HG03108 (cell line): Measurements from ENCODE around the gene PKHD1.

Experiments
- ATAC-seq: cut with Tn5 transposase; IDR thresholded peaks from one replicate; pipeline ENCODE4 v1.9.1; 2021; ENCODE audit warnings: moderate library complexity; ENCODE audit not compliant: unreplicated experiment

PKHD1 gene

GRCh38 chr6:52108128-52108527 is 20.7 kb upstream of the PKHD1 start:
- ATAC-seq, result no peak

- no peak for ATAC-seq
Measured at GRCh38 chr6:52106994-52107393, 19.6 kb upstream of the PKHD1 start.

DNA sequence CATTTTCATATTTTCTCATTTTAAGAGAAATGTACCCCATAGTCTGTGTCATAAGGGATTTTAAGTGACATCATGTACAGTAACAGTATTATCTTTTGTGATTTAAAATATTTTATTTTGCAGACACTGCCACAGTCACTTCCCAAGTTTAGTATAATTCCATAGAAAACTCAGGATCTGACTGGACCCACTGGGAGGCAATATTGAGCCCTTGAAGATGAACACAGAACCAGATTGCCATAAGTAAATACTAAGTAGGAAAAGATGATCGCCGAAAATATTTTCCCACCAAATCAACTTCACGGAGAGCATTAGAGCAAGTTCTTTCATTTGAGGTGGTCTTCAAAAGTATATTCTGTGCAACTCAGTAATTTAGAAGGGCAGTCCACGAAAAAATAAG is 17.6 kb upstream of the PKHD1 start:
- no peak for ATAC-seq

DNA sequence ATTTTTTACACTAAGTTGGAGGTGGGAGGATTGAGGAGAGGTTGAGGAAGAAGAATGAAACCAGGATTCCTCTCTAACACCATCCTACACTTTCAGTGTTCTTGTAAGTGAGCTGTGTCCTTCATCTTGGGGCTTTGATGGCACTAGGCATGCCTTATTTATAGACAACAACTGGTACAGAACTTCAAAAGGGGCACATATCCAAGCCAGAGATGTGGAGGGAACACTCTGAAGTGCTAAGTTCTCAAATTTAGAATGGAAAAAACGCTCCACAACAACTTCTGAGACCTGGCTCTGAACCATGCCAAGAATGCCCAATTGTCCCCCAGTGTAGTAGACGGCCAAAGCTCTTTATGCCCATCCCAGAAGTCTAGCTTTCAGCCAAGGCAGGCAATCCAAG is 16.2 kb upstream of the PKHD1 start:
- no peak for ATAC-seq

DNA sequence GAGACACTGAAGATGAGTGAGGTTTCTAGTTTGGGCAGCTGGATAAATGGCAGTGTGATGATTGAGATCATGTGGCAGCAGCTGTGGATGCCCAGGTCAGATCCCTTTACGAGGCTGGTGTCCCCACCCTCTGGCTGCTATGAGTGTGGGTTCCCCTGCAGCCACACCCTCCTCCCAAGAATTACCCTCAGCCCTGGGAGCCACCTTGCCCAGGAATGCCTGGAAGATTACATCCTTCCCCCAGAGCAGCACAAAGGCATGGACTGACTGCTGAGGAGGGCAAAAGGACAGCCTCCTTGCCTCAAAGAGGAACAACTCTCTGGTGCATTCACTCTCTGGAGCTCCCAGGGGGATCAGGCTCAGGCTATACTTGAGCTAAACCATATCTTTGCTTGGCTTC is 15.0 kb upstream of the PKHD1 start:
- ATAC-seq, result no peak

DNA sequence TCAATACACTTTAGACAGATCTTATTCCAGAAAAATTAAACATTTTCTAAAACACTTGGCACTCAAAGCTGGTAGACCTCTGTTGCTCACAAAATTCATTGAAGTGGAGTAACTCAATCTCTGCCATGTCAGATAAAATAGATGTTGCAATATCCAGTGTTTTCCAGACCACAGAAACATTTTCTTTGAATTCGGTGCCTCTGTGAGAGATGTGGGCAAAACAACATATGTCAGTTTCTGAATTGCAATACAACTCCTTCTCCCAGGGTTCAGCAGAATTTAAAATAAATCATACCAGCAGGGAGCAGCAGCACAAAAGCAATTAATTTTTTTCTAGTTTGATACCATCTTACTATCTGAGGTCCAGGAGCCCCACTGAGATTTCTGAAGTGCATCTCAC is 11.3 kb upstream of the PKHD1 start:
- ATAC-seq, result no peak

DNA sequence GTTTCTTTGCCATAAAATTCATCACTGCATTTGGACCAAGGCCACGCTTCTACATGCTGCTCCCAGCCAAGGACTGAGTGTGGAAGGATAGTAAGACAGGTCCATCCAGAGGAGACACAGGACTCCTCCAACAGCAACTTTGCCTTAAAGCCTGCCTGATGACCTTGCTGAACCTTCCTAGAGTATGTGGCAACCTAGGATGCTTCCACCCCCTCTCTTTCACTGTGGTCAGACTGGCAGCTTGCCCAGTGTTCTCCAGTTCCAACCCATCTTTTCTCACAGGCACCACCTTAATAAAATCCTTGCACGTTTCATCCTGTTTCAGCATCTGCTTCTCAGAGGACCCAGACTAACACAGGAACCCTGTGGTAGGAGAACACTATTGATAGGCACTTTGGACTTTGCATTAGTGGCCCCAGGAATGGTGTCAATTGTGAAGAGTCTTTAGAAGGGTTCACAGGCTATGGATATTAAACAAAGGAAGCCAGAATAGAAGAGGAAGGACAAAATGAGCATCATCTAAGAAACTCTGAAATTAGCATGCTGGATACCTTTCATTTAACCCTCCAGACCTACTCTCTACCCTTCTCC is 2.4 kb upstream of the PKHD1 start:
- ATAC-seq, result no peak

GRCh38 chr6:52086741-52087140 is 672 bp downstream of the PKHD1 start:
- no peak for ATAC-seq

DNA sequence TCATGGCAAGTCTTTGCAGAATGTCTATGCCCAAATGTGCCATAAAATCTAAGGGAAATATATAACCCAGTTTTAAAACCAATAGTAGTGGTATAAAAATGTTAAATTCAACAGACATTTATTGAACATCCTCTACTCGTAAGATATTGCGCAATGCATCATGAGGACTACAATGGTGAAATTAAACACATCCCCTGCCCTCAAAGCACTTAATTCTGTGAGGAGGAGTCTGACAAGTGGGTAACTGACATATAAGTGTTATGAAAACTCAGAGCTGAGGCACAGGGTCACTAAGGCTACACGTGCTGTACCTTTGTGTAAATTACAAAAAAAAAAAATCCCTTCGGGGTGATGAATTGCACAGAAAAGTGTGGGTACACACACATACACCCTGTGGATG is 6.2 kb downstream of the PKHD1 start:
- ATAC-seq, result no peak

GRCh38 chr6:52077961-52078625 is 9.3 kb downstream of the PKHD1 start:
- ATAC-seq, result no peak

DNA sequence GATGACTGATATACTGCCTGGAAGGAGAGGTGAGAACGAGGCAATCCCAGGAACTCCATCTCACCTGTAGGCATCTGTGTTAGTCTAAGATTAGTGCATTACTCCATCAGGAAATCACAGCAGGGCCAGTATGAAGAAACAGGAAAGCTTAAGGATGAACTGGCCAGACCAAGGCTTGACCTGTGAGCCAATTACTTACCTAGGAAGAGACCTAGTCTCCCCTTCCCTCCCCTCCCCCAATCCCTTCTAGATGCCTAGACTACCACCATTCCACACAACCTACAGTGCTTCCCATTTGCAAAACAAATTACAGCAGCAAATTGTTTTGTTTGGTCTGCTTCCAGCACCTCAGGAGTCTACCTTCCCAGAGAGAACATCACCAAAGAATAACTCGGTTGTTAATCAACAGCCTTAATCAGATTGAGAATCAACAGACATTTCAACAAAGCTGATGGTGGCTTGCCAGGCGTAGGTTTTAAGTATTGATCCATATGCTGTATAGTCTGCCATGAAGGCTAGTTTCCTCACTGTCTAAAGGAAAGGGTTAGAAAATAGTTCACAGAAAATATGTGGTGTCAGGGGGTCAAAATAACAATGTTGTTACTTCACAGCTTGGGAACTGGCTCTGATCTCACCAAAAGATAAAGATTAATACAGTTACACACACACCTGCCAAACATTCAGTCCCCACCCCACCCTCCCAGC is 10.1 kb downstream of the PKHD1 start:
- ATAC-seq, result no peak

DNA sequence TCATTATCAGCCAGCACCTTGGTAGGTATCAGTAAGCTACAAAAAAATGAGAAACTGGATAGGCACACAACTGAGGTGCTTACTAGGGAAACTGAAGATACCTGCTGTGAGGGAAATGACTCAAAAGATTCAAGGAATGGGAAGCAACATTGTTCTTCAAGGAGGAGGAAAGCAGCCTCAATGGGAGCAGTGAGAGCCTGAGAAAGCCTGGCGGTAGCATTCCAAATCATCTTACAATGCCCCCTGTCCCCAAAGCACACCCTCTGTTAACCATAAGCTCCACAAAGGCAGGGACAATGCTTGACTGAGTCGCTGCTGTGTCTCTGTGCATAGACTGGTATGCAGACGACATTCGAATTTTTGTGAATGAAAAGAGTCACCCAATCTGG is 10.6 kb downstream of the PKHD1 start:
- ATAC-seq, result no peak

DNA sequence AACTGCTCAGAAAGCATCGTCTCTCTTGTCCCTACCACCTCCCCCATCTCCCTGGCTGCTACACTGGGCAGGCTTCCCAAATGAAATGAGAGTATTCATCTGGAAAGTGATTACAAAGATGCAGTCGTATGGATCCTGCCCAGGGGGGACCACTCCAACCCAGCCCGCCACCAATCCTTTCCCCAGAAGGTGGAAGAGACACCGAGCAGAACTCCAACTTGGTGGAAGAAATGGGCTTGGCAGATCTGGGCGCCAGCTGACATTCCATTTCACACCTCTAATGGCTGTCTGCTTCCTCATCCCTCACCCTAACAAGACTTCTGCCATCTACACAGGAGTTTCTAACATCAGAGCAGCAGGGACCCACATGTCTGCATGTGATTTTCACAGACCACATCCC is 12.7 kb downstream of the PKHD1 start:
- no peak for ATAC-seq

DNA sequence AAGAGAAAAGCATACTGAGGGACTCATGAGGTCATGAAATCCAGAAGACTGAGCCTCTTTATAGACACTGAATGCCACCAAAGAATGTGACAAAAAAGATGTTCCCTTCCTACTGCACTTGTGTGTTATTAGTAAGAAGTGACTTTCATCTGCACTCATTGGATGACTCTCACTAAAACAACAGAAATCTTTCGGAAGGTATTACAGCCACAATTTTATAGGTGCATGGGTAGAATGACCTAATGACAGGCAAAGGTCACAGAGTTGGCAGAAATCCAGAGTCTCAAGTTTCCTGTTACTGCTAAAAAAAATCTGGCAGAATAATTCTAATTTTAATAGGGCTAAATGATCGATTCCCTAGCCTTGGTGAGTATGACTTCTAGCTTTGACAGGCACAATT is 13.3 kb downstream of the PKHD1 start:
- no peak for ATAC-seq

GRCh38 chr6:52065621-52066020 is 21.8 kb downstream of the PKHD1 start:
- ATAC-seq, result no peak

DNA sequence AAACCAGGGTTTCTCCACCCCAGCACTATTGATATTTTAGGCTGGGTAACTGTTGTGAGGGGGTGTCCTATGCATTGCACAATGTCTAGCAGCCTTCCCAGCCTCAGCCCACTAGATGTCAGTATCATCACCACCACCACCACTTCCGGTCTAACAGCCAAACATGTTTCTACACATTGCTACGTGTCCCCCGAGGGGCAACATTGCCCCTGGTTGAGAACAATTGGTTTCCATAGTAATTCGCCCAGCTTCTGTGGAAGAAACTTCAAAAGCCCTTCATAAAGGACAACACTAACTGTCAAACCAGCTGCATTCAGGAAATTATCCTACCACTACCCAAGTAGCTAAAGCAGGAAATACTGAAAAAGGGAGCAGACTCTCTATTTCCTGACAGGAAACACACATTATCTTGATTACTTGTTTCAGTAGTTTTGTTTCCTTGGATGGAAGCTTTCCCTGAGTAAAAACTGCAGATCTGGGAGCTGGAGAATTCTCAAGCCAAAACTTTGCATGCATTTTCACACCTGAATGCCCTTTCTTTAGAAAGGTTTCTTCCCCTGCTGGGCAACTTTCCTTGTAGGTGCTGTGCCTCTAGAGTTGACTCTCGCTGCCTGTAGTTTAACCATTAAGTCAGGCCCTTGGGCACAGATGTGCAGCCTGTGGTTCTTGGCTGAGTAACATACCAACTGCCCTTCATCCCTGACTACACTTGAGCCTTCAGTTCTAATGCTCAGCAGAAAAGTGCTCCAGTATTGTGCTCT is 23.6 kb downstream of the PKHD1 start:
- peak; percentile 91 for ATAC-seq

DNA sequence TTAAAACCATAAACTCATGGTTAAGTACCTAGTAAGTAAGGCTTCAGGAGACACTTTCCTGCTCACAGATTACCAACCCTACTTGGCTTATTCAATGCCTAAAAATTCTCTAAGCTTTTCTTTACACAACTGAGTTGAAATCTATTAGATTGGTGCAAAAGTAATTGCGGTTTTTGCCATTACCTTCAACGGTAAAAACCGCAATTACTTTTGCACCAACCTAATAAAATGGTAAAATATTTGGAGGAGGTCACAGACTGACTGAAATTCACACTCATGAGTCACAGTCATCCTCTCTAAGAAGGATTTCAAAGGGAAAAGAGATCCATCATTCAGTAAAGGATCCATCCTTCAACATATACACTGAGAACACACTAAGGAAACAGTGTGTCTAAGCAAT is 25.9 kb downstream of the PKHD1 start:
- no peak for ATAC-seq

- ATAC-seq, result no peak
Measured at GRCh38 chr6:52059821-52060220, 27.6 kb downstream of the PKHD1 start.

GRCh38 chr6:52055451-52055850 is 32.0 kb downstream of the PKHD1 start:
- no peak for ATAC-seq

DNA sequence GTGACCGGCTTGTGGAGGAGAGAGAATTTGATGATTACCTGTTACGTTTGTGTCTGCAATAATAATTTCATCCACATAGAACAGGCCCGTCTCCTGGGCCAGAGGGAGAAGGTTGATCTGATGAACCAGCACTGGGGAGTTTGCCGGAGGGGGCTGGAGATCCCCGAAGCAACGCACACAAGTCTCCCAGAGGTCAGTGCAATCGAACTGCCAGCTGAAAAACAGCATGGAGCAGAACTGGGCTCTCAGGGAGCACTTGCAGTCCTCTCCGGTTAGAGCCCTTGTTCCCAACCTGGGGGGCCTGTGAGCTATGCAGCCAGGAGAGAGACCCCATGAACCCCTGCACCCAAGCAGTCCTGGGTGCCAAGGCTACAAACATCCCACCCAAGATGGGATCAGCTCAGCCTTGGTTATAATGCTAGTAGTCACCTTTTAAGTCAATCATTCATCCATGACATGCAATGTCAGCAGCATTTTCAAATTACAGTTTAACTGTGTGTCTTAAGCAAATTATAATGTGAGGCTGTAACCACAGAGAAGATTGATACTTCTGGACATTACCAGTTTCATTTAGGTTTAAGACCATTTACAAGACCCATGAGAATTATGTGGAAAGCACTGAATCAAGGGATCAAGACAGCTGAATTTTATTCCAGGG is 34.2 kb downstream of the PKHD1 start:
- ATAC-seq, result no peak

GRCh38 chr6:52050051-52050405 is 37.4 kb downstream of the PKHD1 start:
- no peak for ATAC-seq
